GM19468 (cell line): Measurements from ENCODE around the gene GPR137.

Source experiments
- ATAC-seq: cut with Tn5 transposase; IDR thresholded peaks from one replicate; pipeline ENCODE4 v1.9.1; 2021; ENCODE audit warnings: mild to moderate bottlenecking, moderate library complexity, moderate number of reproducible peaks; ENCODE audit not compliant: unreplicated experiment; ENCODE audit errors: extremely low read depth

Gene GPR137

GRCh38 chr11:64283092-64283491, 2.6 kb upstream of the GPR137 start:
- no peak for ATAC-seq

GRCh38 chr11:64284048-64284961, 1.3 kb upstream of the GPR137 start, which contains the start of gene BAD:
TSS of gene BAD (minus strand) at chr11:64284665. CDS start at chr11:64284368, 297 bp downstream.
- ATAC-seq: peak; percentile 49

GRCh38 chr11:64285885-64286800, 495 bp downstream of the GPR137 start:
- ATAC-seq: no peak

GRCh38 chr11:64286801-64287159, 1.1 kb downstream of the GPR137 start:
- ATAC-seq: no peak

- no peak for ATAC-seq
Observed at GRCh38 chr11:64287676-64288352, 2.2 kb downstream of the GPR137 start.

- ATAC-seq: no peak
Observed at GRCh38 chr11:64288353-64288750, 2.7 kb downstream of the GPR137 start.

- no peak for ATAC-seq
Observed at GRCh38 chr11:64289002-64289564, 3.4 kb downstream of the GPR137 start.

- no peak for ATAC-seq
Observed at GRCh38 chr11:64290352-64291261, 5.0 kb downstream of the GPR137 start.

GRCh38 chr11:64291262-64291751, 5.7 kb downstream of the GPR137 start, which contains the start of gene KCNK4:
TSS of gene KCNK4 (plus strand) at chr11:64291302. CDS start at chr11:64293019, 1,717 bp downstream.
- ATAC-seq: no peak

GRCh38 chr11:64291752-64292459, 6.3 kb downstream of the GPR137 start:
- no peak for ATAC-seq

- ATAC-seq: no peak
Observed at GRCh38 chr11:64292460-64293254, 7.0 kb downstream of the GPR137 start.

- no peak for ATAC-seq
Observed at GRCh38 chr11:64294774-64295173, 9.1 kb downstream of the GPR137 start.

- ATAC-seq: no peak
Observed at GRCh38 chr11:64295760-64296159, 10.1 kb downstream of the GPR137 start.

GRCh38 chr11:64296236-64296635, 10.6 kb downstream of the GPR137 start:
- ATAC-seq: no peak

GRCh38 chr11:64296830-64297698, 11.4 kb downstream of the GPR137 start:
- ATAC-seq: no peak

GRCh38 chr11:64297699-64298358, 12.2 kb downstream of the GPR137 start:
- ATAC-seq: no peak
